A549 (cell line): ENCODE data around the gene CD2BP2. TPM values are rescaled to one million over a fixed set of nuclear protein-coding genes. Genes with fewer than 3 reads are reported as not detected.
A peak's percentile ranks its signal among the peaks of the same experiment; 100 is the strongest.

ENCODE experiments used
- ATAC-seq, 2 experiments: fragments of 200-7000 bp in 1 of 2; fragments of >200 bp in 1 of 2; cut with Nextera tagmentation in 1 of 2; cut with Tn5 transposase in 1 of 2; 3 replicates each; pipeline versions ENCODE4 v1.8.0 to v1.9.1; 2018 to 2020; ENCODE audit warnings: mild to moderate bottlenecking in 1 of 2, moderate library complexity in 1 of 2
- CTCF ChIA-PET: fragments of 300-600 bp; sonication (Branson Sonifier 250); formaldehyde crosslinking; extraction: SDS; loops from one replicate; lab custom pipeline; 2021; ENCODE audit warnings: antibody characterized with exemption, inconsistent platforms; lab: Yijun Ruan, JAX
- POLR2A ChIA-PET: fragments of 350-600 bp; formaldehyde crosslinking; extraction: SDS; loops from one replicate; lab custom pipeline; 2021; ENCODE audit warnings: antibody characterized with exemption, inconsistent platforms; lab: Yijun Ruan, JAX
- DNase-seq, 2 experiments: peaks; one replicate each; pipeline versions ENCODE4 v3.0.0 to v3.0.0-alpha.2; 2011 to 2016; ENCODE audit warnings: low read depth in 1 of 2, low spot score in 1 of 2
- FAIRE-seq: peaks from 2 replicates; lab custom pipeline; 2011; peaks lifted over from hg19 to GRCh38; lab: Jason Lieb, UNC
- H3K27ac ChIP-seq, 2 experiments: fragments of >200 bp; sonication (Bioruptor Twin); formaldehyde crosslinking; 3 replicates each; pipeline ENCODE4 v1.5.1; 2016 to 2017
- H3K4me1 ChIP-seq: fragments of >200 bp; sonication (Bioruptor Twin); formaldehyde crosslinking; 3 replicates; pipeline ENCODE4 v1.6.1; 2016
- H3K4me2 ChIP-seq: fragments of >200 bp; sonication (Bioruptor Twin); formaldehyde crosslinking; 3 replicates; pipeline ENCODE4 v1.6.1; 2016
- H3K4me3 ChIP-seq: fragments of >200 bp; sonication (Bioruptor Twin); formaldehyde crosslinking; 3 replicates; pipeline ENCODE4 v1.5.1; 2016
- H3K9me3 ChIP-seq: fragments of >200 bp; sonication (Bioruptor Twin); formaldehyde crosslinking; 3 replicates; pipeline ENCODE4 v1.6.1; 2016
- BCL3 ChIP-seq: fragments of >200 bp; sonication (Bioruptor Twin); formaldehyde crosslinking; IDR thresholded peaks from 3 replicates; pipeline ENCODE4 v1.6.1; 2016
- CTCF ChIP-seq: fragments of >200 bp; sonication (Bioruptor Twin); formaldehyde crosslinking; IDR thresholded peaks from 3 replicates; pipeline ENCODE4 v1.5.1; 2016
- EHMT2 ChIP-seq: fragments of 200-600 bp; sonication (generic); IDR thresholded peaks from 2 replicates; pipeline ENCODE4 v1.6.1; 2016; ENCODE audit warnings: antibody characterized with exemption, low read depth, mild to moderate bottlenecking, moderate library complexity
- GATA3 ChIP-seq: IDR thresholded peaks from 2 replicates; pipeline ENCODE4 v1.6.1; 2012; ENCODE audit warnings: borderline replicate concordance
- HES2 ChIP-seq: fragments of >200 bp; sonication (Bioruptor Twin); formaldehyde crosslinking; IDR thresholded peaks from 2 replicates; pipeline ENCODE4 v1.6.1; 2016
- HOXB13 ChIP-seq: fragments of 250-450 bp; sonication (Bioruptor Pico); IDR thresholded peaks from 2 replicates; pipeline ENCODE4 v1.5.0; 2020; ENCODE audit warnings: low read depth, mild to moderate bottlenecking, moderate library complexity
- JUN ChIP-seq, 2 experiments: fragments of >200 bp; sonication (Bioruptor Twin); formaldehyde crosslinking; IDR thresholded peaks; 2 replicates in 1 of 2; 3 replicates in 1 of 2; pipeline ENCODE4 v1.6.1; 2016 to 2017
- MAX ChIP-seq: IDR thresholded peaks from 2 replicates; pipeline ENCODE4 v1.6.1; 2012
- MAZ ChIP-seq: fragments of 150-350 bp; IDR thresholded peaks from 2 replicates; pipeline ENCODE4 v1.6.1; 2014; ENCODE audit warnings: antibody characterized with exemption, low read depth, low read length, borderline replicate concordance
- NPAS2 ChIP-seq: fragments of 250-450 bp; sonication (Bioruptor Pico); IDR thresholded peaks from 2 replicates; pipeline ENCODE4 v1.8.0; 2022; ENCODE audit warnings: mild to moderate bottlenecking, moderate library complexity, borderline replicate concordance
- PHF8 ChIP-seq: fragments of 200-600 bp; sonication (generic); IDR thresholded peaks from 2 replicates; pipeline ENCODE4 v1.6.1; 2016; ENCODE audit warnings: low read depth, mild to moderate bottlenecking, antibody characterized with exemption, moderate library complexity, borderline replicate concordance
- POLR2A ChIP-seq: IDR thresholded peaks from 2 replicates; pipeline ENCODE4 v1.6.1; 2012; ENCODE audit warnings: mild to moderate bottlenecking, low read length
- TFCP2L1 ChIP-seq: fragments of 250-450 bp; sonication (Bioruptor Pico); IDR thresholded peaks from 2 replicates; pipeline ENCODE4 v1.5.0; 2021; ENCODE audit warnings: mild to moderate bottlenecking
- TP53 ChIP-seq: fragments of 250-450 bp; sonication (Bioruptor Pico); IDR thresholded peaks from 2 replicates; pipeline ENCODE4 v1.5.0; 2021; ENCODE audit warnings: mild to moderate bottlenecking, moderate library complexity
- ZNF302 ChIP-seq: fragments of 250-450 bp; sonication (Bioruptor Pico); IDR thresholded peaks from 2 replicates; pipeline ENCODE4 v1.9.0; 2021; ENCODE audit warnings: inconsistent platforms, mild to moderate bottlenecking, moderate library complexity
- WGBS: methylation state at CpG from one replicate; pipeline ENCODE4 v1.1.6; 2017; ENCODE audit errors: missing lambda C conversion rate; 5-methylcytosine and 5-hydroxymethylcytosine counted together
- polyA plus RNA-seq, 4 experiments: library from polyadenylated mRNA; depleted of rRNA in 3 of 4; stranded (reverse); fragments of >200 nt; fragmentation: RNase III in 1 of 4; extraction: RNeasy Plus Mini Kit Qiagen cat#74134 plus additional on column Dnase treatment in 1 of 4; gene quantifications; 2 replicates in 3 of 4; 3 replicates in 1 of 4; pipeline ENCODE4 v1.2.3, GENCODE V29; 2011 to 2017

The CD2BP2 gene
- polyA plus RNA-seq, 2 of the 4 experiments (the other 2 are of a cell fraction), result 35.6 to 54.0 TPM

DNA sequence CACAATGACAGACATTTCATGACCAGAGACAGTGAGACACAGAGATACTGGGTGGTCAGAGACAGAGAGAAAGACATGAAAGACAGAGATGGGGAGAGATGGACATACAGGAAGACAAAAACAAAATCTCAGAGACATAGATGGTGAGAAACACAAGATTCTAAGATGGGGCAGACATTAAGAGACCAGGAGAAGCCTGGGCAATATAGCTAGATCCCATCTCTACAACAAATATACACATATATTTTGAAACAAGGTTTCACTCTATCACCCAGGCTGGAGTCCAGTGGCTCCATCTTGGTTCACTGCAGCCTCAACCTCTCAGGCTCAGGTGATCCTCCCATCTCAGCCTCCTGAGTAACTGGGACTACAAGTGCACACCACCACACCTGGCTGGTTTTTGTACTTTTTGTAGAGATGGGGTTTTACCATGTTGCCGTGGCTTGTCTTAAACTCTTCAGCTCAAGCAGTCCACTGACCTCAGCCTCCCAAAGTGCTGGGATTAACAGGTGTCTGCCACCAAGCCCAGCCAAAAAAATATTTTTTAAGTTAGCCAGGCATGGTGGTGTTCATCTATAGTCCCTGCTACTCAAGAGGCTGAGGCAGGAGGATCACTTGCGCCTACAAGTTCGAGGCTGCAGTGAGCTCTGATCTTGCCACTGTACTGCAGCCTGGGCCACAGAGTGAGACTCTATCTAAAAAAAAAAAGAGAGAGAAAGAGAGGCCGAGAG is 25.1 kb upstream of the CD2BP2 start:
- Histone ChIP-seq H3K27ac (no peak overlapping the region), H3K4me3 (no peak overlapping the region), H3K4me2 (no peak overlapping the region), H3K4me1 (peaks cover 12% of the 10 kb centered on the region), H3K9me3 (no peaks in the 10 kb centered on the region)
- FAIRE-seq (no peak), ATAC-seq (no peak)
- CTCF ChIA-PET, result interaction anchor here (1.5 to 6.1 kb wide), 2 partner anchors 9 to 29 kb away, joined by 3 to 26 read pairs; no protein-coding TSS in a partner anchor
- 90% methylated on average over 4 of the region's 4 CpGs for WGBS
- POLR2A ChIA-PET, result no interaction called here
- TF ChIP-seq EHMT2 (no peak), MAZ (no peak), HOXB13 (no peak), BCL3 (no peak), TP53 (no peak), TFCP2L1 (no peak), GATA3 (no peak), NPAS2 (CRISPR knock-in tag) (no peak)
- TF ChIP-seq, all 56 proteins: peak for 0
- DNase-seq, result no peak

DNA sequence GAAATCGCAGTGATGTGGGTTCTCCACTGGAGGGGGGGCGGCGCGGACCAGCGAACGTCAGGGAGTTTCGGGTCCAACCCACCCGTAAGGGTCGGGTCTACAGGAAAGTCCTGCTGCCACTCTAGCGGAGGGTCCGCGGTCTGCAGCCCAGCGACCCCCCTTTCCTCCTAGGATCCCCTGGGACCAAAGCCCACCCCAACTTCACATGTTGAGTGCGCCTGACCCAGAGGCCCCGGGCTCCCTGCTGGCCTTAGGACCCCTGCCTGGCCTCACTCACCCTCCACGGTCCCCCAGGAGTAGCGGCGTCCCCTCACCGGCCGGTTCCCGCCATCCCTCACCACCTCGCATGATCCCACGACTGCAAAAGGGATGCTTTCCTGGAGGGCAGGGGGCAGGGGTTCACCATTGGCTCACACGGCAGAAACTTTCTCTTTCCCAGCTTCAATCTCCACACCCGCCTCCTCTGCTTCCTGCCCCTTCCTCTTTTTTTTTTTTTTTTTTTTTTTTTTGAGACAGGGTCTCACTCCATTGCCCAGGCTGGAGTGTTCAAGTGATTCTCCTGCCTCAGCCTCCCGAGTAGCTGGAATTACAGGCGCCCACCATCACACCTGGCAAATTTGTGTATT is 24.2 kb upstream of the CD2BP2 start:
- POLR2A ChIA-PET, result interaction anchor here (0.9 to 2.0 kb wide), 3 partner anchors 16 to 39 kb away, joined by 5 to 7 read pairs (median 6); partner anchors contain the start of genes ZNF48 and ZNF771
- Histone ChIP-seq H3K4me1 (peaks cover 12% of the 10 kb centered on the region), H3K4me3 (peak overlapping the region; percentile 84), H3K4me2 (peak overlapping the region; percentile 73), H3K27ac (peak overlapping the region; percentile 90 to 96), H3K9me3 (no peaks in the 10 kb centered on the region)
- WGBS, result 49% methylated on average over 27 of the region's 27 CpGs
- CTCF ChIA-PET, result interaction anchor here (1.2 to 1.5 kb wide), 2 partner anchors 8 to 33 kb away, joined by 3 read pairs; no protein-coding TSS in a partner anchor
- no peak for TF ChIP-seq HES2
- FAIRE-seq, result no peak
- DNase-seq, result no peak
- ATAC-seq, result no peak

GRCh38 chr16:30378236-30379157 is 23.4 kb upstream of the CD2BP2 start:
- POLR2A ChIA-PET, result interaction anchor here (0.7 to 2.0 kb wide), 5 partner anchors 17 to 77 kb away, joined by 3 to 7 read pairs (median 5); partner anchors contain the start of genes ZNF48 and ZNF771
- CTCF ChIA-PET, result interaction anchor here (1.0 to 2.1 kb wide), 4 partner anchors 12 to 34 kb away, joined by 3 to 6 read pairs (median 6); partner anchors contain the start of gene ZNF48
- FAIRE-seq, result no peak

More at GRCh38 chr16:30378236-30379157, 23.4 kb upstream of the CD2BP2 start:
- peak; percentile 89 to 97 for ATAC-seq
- Histone ChIP-seq H3K4me1 (peaks cover 12% of the 10 kb centered on the region), H3K27ac (peak overlapping the region; percentile 93 to 96), H3K4me2 (peak overlapping the region; percentile 73), H3K9me3 (no peaks in the 10 kb centered on the region), H3K4me3 (peak overlapping the region; percentile 84)
- peak; percentile 93 to 98 for DNase-seq
- 2% methylated on average over 32 of the region's 67 CpGs for WGBS
- no peak for TF ChIP-seq ZNF302 (CRISPR knock-in tag)
- peak; percentile 14; the same call in 1 of the 2 replicates for TF ChIP-seq PHF8
- no peak for TF ChIP-seq CTCF
- 0 out of 2 replicates have a peak, but pooled peaks have one; percentile 12 for TF ChIP-seq TFCP2L1
- peak; percentile 78 for TF ChIP-seq MAX
- TF ChIP-seq POLR2A, result peak; percentile 81
- TF ChIP-seq JUN (IDR thresholded peaks at IDR 0.05), result peak; percentile 20 to 62; a peak in 3 of 5 replicates
